ENCODE data around the gene TRIM47.

DNA sequence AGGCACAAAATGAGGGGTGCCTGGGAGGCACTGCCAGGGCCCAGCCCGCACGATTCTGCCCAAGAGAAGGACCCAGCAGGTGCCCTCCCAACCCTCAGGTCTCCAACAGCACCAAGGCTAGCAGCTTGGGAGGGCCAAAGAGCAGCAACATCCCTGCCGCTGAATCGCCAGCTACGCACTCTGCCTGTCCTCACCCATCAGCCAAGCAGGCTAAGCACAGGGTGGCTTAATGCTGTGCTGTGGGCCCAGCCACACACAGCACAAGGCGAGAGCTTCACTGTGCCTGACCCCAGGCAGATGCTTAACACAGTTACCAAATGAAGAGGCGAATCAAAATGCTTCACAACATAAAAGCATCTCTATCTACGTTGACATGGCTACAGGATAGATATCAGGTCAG is 36.9 kb upstream of the TRIM47 start:
- TF ChIP-seq, protein P1, sequence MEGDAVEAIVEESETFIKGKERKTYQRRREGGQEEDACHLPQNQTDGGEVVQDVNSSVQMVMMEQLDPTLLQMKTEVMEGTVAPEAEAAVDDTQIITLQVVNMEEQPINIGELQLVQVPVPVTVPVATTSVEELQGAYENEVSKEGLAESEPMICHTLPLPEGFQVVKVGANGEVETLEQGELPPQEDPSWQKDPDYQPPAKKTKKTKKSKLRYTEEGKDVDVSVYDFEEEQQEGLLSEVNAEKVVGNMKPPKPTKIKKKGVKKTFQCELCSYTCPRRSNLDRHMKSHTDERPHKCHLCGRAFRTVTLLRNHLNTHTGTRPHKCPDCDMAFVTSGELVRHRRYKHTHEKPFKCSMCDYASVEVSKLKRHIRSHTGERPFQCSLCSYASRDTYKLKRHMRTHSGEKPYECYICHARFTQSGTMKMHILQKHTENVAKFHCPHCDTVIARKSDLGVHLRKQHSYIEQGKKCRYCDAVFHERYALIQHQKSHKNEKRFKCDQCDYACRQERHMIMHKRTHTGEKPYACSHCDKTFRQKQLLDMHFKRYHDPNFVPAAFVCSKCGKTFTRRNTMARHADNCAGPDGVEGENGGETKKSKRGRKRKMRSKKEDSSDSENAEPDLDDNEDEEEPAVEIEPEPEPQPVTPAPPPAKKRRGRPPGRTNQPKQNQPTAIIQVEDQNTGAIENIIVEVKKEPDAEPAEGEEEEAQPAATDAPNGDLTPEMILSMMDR (IDR thresholded peaks at IDR 0.05) = no peak
- TF ChIP-seq EP300 (IDR thresholded peaks at IDR 0.05) = no peak
